HG02571 (cell line): Measurements from ENCODE around the gene ZSCAN1.
A peak's percentile ranks its signal among the peaks of the same experiment; 100 is the strongest.
"Not testable (repeated sequence)": the region's sequence is repeated elsewhere in the genome, so short reads cannot be mapped to it uniquely, and the experiment has no call there.

Experiments used
- ATAC-seq: cut with Tn5 transposase; IDR thresholded peaks from one replicate; pipeline ENCODE4 v1.9.1; 2021; ENCODE audit warnings: mild to moderate bottlenecking, moderate library complexity; ENCODE audit not compliant: unreplicated experiment

Gene ZSCAN1, protein sequence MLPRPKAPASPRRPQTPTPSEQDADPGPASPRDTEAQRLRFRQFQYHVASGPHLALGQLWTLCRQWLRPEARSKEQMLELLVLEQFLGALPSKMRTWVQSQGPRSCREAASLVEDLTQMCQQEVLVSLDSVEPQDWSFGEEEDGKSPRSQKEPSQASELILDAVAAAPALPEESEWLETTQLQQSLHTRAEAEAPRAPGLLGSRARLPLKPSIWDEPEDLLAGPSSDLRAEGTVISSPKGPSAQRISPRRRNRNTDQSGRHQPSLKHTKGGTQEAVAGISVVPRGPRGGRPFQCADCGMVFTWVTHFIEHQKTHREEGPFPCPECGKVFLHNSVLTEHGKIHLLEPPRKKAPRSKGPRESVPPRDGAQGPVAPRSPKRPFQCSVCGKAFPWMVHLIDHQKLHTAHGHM

DNA sequence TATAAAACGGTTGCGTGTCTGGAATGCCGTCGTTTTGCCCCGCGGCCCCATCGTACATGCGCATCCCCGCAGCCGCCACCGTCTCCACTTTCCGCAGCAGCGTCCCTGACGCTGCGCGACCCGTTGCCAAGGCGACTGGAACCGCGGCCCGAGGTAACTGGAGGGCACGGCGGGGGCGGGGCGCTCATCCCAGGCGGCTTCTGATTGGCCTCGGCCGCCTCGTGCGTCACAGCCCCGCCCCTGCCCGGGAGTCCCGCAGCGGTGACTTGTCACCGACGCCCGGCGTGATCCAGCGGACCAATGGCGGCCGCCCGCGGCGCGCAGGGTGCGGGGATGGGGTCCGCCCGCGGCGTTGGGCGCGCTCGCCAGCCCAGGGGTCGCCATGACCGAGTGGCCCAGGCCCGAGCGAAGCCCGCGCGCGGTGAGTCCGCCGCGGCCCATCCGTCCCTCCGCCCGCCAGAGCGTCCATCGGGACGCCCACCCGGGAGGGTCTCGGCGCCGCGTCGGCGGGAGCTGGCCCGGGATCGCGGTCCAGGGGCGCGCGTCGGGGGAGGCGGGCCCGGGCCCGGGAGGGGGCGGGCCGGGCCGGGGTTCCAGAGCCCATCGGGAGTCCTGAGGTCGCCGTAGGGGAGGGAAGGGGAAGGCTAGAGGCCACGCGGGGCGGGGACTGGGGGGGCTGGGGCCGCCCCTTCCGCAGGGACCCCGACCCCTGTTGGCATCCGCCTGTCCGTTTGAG lies at the start of gene ZSCAN1:
Gene ZSCAN1, plus strand, starts transcription at position 285 of the 736 bp plus-strand sequence. CDS start 3,812 bp downstream, outside the sequence.
- no peak for ATAC-seq

GRCh38 chr19:57992841-57993240 lies 41.0 kb upstream of the ZSCAN1 start:
- ATAC-seq = no peak

DNA sequence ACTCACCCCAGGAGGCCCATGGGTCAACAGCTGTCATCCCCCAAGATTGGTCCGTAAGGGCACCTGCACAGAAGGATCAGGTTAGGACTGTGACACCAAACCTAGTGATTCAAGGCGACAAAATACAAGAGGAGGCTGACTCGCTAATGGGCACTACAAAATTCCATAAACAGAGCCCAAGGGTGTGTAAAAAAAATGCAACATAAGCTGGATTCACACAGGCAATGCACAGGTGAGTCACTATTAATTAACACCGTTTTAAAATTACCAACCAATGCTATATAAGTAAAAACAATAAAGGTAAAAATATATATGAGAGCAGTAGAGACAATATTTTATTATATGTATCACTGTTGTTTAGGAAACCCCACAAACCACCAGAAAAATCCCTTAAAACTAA lies 33.1 kb upstream of the ZSCAN1 start:
- no peak for ATAC-seq

GRCh38 chr19:58001895-58002369 lies 31.9 kb upstream of the ZSCAN1 start:
- ATAC-seq = no peak

- peak; percentile 90 for ATAC-seq
Measured at GRCh38 chr19:58002384-58003173, 31.2 kb upstream of the ZSCAN1 start, which contains the start of gene ZNF606. Gene ZNF606, minus strand, starts transcription at chr19:58002820. Its CDS starts 1,501 bp downstream, at chr19:58001319.

- no peak for ATAC-seq
Measured at GRCh38 chr19:58003174-58003828, 30.5 kb upstream of the ZSCAN1 start.

DNA sequence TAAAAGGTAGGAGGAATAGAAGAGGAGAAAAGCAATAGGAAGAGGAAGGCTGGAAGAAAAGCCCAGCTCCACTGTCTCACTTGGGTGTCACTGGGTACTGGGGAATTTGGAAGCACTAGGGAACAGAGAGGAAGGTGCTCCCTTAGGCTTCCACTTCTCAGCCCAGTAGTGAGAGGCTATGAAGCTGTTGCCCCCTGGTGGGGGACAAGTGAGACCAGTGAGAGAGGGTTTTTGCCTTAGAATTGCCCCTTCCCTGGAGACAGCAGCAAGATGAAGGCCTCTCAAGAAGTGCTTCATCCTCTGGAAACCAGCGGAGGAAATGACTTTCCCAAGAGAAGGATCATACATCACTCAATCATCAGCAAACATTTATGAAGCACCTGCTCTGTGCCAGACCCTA lies 26.5 kb upstream of the ZSCAN1 start:
- ATAC-seq = no peak

DNA sequence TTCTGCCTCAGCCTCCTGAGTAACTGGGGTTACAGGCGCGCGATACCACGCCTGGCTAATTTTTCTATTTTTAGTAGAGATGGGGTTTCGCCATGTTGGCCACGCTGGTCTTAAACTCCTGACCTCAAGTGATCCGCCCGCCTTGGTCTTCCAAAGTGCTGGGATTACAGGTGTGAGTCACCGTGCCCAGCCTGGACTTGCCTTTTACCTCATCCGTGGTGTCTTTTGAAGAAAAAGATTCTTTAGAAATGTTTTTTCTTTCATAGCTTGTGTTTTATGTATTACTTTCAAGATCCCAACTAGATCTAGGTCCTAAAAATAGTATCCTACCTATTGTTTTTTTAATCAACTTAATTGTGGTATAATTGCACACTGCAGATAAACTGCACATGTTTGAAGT lies 24.9 kb upstream of the ZSCAN1 start:
- not testable (repeated sequence) for ATAC-seq

GRCh38 chr19:58009301-58009665 lies 24.5 kb upstream of the ZSCAN1 start:
- no peak for ATAC-seq

DNA sequence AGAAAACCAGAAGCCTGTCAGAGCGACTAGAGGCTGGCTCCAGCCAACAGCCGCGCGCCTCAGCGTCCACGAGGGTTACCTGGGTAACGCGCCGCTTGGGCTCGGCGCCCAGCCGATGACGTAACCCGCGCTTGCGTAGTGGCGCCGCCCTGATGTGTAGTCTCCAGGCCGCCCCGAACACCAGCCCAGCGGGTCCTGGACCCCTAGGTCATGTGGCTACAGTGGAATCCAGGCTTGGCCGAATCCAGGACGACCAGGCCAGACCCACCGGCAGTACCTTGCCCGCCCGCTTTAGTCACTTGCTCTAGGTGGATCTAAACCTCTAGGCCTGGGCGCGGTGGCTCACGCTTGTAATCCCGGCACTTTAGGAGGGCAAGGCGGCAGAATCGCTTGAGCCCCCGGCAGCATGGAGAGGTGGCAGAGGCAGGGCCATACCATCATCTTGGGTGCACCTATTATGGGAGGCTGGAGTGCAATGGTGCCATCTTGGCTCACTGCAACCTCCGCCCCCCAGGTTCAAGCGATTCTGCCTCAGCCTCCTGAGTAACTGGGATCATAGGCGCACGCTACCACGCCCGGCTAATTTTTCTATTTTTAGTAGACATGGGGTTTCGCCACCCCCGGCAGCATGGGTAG lies 24.0 kb upstream of the ZSCAN1 start:
- peak; percentile 48 for ATAC-seq

GRCh38 chr19:58010507-58010906 lies 23.3 kb upstream of the ZSCAN1 start:
- ATAC-seq = no peak

DNA sequence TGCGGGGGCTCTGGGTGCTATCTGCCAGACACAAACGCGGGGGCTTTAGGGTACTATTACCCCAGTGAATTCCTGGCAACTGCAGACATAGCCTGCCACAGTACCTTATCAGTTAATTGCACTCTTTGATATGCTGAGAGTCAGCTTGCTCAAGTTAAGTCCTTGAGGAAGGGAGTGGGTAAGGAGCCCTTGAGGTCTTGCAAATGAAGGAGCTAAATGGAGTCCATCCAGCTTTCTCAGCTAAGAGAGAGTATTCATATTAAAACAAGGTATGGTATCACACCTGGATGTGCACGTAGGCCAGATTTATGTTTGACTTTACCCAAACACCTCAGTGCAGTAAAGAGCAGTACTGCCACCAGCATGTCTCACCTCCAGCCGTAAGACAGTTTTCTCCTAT lies 19.7 kb upstream of the ZSCAN1 start:
- no peak for ATAC-seq

DNA sequence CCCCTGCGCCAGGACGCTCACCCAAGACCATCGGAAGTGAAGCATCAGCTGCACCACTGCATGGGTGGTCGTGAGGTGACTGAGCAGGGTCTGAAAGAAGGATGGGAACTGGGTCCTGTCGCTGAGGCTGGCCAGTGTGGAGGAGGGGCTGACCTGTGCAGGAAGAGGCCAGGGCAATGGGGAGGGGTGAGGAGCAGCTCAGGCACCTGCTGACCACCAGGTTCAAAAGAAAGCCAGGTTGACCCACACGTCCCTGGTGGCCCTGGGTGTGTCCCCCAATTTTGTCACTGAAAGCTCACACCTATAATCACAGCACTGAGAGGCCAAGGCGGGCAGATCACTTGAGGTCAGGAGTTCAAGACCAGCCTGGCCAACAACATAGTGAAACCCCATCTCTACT lies 13.7 kb upstream of the ZSCAN1 start:
- ATAC-seq = no peak

GRCh38 chr19:58021541-58022282 lies 12.1 kb upstream of the ZSCAN1 start:
- no peak for ATAC-seq

DNA sequence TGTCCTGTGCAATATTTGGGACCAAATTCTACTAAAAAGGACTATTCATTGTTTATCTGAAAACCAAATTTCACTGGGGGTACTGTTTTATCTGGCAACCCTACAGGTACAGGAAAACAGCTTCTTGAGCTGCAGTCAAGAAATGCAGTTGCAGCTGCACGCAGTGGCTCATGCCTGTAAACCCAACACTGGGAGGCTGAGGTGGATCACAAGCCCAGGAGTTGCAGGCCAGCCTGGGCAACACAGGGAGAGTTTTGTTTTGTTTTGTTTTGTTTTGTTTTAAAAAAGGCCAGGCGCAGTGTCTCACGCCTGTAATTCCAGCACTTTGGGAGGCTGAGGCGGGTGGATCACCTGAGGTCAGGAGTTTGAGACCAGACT lies 11.6 kb upstream of the ZSCAN1 start:
- no peak for ATAC-seq

- no peak for ATAC-seq
Measured at GRCh38 chr19:58024661-58025060, 9.2 kb upstream of the ZSCAN1 start.

DNA sequence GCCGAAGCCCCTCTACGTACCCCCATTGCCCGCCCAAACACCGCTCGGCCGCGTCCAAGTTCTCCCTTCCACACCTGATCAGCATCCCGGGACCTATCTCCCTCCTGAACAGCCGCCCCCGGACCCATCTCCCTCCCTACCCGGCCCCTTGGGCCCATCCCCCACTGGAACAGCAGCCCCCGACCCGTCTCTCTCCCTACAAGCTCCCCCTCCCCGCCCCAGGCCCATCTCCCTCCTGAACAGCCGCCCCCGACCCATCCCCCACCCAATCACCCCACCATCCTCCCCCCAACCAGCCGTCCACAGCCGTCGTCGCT lies 610 bp downstream of the ZSCAN1 start:
- ATAC-seq = no peak

DNA sequence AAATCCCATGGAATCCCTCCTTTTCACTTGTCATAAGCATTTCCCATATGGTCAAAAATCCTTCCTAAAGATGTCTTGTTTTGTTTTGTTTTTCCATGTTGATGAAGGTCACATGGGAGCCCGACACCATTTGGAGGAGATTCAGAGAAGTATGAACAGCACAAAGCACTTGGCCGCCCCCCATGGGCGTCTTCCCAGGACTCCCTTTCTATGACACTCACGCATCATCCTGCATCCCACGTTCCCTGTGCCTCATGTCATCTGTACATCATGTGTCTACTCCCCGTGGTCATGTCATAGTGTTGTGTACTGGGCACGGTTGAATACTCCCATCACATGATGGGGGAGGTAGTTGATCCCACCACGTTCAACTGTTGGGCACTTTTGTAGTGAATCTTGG lies 2.0 kb downstream of the ZSCAN1 start:
- ATAC-seq = no peak

- ATAC-seq = no peak
Measured at GRCh38 chr19:58037927-58038687, 4.3 kb downstream of the ZSCAN1 start.
